Measurements from ENCODE around the gene PRKAR2A.
A peak's percentile ranks its signal among the peaks of the same experiment; 100 is the strongest.
"Not testable (repeated sequence)": the region's sequence is repeated elsewhere in the genome, so short reads cannot be mapped to it uniquely, and the experiment has no call there.

The PRKAR2A gene

GRCh38 chr3:48723725-48724124 is 123.9 kb downstream of the PRKAR2A start:
- no peak for DNase-seq

GRCh38 chr3:48723293-48723692 is 124.4 kb downstream of the PRKAR2A start:
- not testable (repeated sequence) for DNase-seq

DNA sequence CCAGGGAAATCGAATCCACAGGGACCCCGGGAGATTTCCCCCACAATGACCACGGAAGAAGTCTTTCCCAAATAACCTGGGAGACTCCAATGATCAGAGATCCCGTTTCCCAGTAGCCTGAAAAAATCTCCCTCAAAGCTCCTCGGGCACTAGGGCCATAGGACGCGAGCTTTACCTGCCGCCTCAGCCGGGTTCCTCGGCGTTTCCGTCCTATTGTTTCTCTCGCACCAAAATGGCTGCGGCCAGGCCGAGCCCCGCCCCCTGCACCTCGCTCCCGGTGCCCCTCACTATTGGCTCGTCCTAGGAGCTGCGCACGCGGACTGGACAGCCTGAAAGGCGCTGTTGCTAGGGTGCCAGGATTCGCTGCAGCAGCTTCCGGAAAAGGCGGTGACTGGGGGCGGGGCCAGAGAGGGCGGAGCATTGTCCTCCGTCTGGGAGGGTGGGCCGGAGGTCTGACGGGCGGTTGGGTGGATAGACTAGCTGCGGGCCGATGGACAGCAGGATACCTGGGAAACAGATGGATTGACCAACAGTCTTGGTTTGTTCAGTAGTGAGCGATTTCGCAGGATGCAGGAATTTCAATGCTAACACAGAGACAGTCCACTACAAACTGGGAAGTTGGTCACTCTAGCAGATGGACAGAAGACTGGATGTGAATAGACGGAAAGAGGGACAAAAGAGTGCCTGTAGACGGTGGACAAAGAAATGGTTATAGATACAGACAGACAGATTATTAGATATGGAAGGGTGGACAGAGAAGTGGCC is 130.5 kb downstream of the PRKAR2A start, which contains the start of gene IP6K2:
IP6K2 (minus strand) TSS at position 240 of the 765 bp plus-strand sequence. CDS start 21,930 bp downstream, outside the sequence.
- DNase-seq, result peak; percentile 87

GRCh38 chr3:48716508-48716981 is 131.1 kb downstream of the PRKAR2A start:
- DNase-seq, result peak; percentile 13

DNA sequence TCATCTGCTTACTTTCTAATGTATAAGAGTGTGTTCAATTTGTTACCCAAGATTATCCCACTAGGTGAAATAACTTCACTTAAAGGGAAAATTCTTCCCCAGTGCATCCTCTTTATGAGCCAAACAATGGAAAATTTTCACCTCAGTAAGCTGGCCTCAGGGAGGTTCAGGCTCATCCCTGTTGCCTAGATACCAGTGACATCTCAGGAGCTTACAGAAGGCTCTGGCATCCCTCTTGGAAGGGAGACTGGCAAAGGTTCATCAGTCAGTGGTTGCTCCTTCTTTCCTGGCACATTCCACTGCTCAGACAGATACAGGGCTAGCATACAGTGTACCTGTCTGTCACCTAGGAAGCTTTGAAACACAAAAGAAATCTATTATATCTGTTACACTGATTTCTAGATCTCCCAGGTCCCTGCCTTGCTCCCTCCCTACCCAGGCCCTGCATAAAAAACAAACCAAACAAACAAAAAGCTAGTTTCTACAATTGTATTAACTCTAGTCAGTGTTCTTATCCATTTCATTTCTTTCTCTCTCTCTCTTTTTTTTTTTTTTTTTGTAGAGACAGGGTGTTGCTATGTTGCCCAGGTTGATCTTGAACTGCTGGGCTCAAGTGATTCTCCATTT is 132.4 kb downstream of the PRKAR2A start:
- no peak for DNase-seq

DNA sequence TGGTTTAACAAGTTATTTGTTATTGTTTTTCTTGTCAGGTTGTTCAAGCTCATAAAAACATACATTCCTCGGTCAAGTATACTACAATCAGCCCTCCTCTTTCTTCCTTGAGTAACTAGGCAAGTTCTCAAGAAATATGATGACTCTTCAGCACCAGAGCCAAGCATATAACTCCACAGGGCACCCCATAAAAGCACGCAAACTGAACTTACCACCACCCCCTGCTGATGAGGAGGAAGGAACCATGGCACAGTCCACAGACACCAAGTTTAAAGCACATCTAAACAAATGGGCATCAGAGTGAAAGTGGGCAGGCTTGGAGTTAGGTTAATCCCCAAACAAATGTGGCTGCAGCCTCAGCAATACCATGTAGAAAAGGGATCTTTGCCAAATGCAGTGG is 135.9 kb downstream of the PRKAR2A start:
- DNase-seq, result peak; percentile 47

- no peak for DNase-seq
These were observed 138.6 kb downstream of the PRKAR2A start for GRCh38 chr3:48709051-48709461.

DNA sequence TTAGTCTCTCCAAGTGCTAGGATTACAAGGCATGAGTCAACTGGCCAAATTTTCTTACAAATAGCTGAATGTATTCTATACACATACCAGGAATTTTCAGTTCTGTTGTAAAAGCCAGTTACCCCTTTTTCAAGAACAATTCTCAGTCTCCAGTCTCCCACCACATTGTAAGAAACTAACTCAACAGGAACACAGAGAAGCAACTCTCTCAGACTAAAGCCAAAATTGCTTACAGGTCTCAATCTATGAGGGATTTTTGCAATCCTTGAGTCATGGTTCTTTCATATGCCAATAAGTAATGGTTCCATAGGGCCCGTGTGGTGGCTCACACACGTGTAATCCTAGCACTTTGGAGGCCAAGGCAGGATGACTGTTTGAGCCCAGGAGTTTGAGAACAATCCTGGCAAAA is 139.2 kb downstream of the PRKAR2A start:
- no peak for DNase-seq

- DNase-seq, result no peak
These were observed 140.5 kb downstream of the PRKAR2A start for GRCh38 chr3:48707157-48707556.

DNA sequence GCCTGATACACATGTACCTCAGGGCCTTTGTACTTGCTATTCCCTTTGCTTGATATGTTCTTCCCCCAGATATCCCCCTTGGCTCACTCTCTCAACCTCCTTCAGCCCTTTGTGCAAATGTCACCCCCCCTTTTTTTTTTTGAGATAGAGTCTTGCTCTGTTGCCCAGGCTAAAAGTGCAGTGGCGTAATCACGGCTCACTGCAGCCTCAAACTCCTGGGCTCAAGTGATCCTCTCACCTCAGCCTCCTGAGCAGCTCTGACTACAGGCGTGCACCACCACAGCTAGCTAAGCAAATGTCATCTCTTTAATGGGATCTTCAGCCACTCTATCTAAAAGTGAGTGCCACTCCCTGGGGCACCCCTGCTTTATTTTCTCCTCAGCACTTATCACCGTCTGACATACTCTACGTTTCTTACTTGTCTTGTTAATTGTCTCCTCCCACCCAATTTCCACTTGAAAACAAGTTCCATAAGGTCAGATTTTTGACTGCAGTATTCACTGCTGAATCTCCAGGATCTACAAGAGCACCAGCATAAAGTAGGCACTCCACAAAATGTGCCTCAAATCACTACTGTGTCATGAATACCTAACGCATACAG is 145.3 kb downstream of the PRKAR2A start:
- no peak for DNase-seq

DNA sequence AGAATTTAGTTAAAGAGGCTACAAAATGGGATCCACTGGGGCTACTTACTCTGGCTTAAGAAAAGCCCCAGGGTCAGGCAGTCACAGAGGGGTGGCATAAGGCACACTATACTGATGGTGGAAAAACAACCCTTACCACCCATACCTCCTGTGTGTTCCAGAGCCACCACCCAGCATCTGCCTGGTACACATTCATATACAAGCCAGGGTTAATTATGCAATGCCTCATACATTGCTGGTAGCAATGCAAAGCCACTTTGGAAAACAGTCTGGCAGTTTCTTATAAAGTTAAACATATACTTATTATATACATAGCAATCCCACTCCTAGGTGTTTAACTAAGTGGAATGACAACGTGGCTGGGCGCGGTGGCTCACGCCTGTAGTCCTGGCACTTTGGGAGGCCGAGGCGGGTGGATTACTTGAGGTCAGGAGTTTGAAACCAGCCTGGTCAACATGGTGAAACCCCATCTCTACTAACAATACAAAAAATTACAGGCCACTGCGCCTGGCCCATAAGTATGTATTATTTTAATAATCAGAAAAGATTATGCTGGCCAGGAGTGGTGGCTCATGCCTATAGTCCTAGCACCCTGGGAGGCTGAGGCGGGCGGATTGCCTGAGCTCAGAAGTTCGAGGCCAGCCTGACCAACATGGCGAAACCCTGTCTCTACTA is 146.8 kb downstream of the PRKAR2A start:
- no peak for DNase-seq

GRCh38 chr3:48698891-48699290 is 148.8 kb downstream of the PRKAR2A start:
- DNase-seq, result no peak

DNA sequence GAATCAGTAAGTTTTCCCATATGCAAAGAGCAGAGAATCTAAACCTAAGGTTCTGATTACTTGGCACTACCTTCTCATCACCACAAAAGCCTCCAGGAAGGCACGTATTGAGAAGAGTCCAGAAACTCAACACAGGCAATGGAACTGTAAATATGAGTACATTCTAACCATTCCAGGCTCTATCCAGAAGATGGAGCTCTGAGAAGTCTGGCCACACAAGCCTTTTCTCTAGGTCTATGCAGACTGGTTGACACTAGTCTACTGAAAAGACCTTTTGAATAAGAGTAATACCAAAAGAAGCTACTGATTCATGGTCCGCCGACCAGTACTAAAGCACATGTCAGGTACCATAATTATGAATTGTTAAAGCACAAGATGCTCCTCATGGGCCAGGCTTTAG is 149.7 kb downstream of the PRKAR2A start:
- DNase-seq, result no peak

DNA sequence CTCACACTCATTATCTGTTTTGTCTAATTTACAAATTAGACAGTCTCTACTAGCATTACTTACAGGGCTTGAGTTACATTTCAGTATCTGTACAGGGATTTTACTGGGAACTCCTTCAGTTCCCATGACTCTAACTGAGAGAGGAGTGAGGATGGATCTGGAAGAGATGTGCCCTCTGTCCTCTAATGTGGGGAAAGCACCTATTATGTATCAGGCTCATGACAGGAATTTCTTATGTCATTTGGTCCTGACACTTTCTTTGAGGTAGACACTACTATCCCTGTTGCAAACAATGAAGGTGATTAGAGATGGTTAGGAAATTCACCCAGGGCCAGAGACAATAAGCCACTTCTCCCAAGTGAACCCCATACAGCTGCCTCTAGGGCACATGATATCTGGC is 151.1 kb downstream of the PRKAR2A start:
- no peak for DNase-seq

Data from DMS79 (cell line).